ENCODE measurements around the gene SETBP1. TPM values are rescaled to one million over a fixed set of nuclear protein-coding genes. Genes with fewer than 3 reads are reported as not detected.

Gene SETBP1
- total RNA-seq, 4 donors from 2014 or later, result 3.3 to 86.6 (median 16.3) TPM

- H3K4me3 ChIP-seq, result no peak overlapping the region
- no peak for TF ChIP-seq CTCF (IDR thresholded peaks at IDR 0.05)
- TF ChIP-seq POLR2A (IDR thresholded peaks at IDR 0.05), result no peak
- H3K36me3 ChIP-seq, result no peaks in the 10 kb centered on the region
- H3K27ac ChIP-seq, result no peak overlapping the region
- no peaks in the 10 kb centered on the region for H3K27me3 ChIP-seq
- no peak for DNase-seq
- no peaks in the 10 kb centered on the region for H3K4me1 ChIP-seq
- H3K9me3 ChIP-seq, result no peaks in the 10 kb centered on the region
Observed at GRCh38 chr18:44958040-44958439, 277.4 kb downstream of the SETBP1 start.

- no peak for DNase-seq
- Histone ChIP-seq H3K36me3 (no peaks in the 10 kb centered on the region), H3K27ac (no peak overlapping the region), H3K27me3 (no peaks in the 10 kb centered on the region), H3K4me1 (no peaks in the 10 kb centered on the region), H3K4me3 (no peak overlapping the region), H3K9me3 (no peaks in the 10 kb centered on the region)
- TF ChIP-seq CTCF (IDR thresholded peaks at IDR 0.05), result no peak
- TF ChIP-seq POLR2A (IDR thresholded peaks at IDR 0.05), result no peak
Observed at GRCh38 chr18:44958455-44958854, 277.8 kb downstream of the SETBP1 start.

GRCh38 chr18:44959013-44959412, 278.3 kb downstream of the SETBP1 start:
- H3K27ac ChIP-seq, result no peak overlapping the region
- H3K4me3 ChIP-seq, result no peak overlapping the region
- no peaks in the 10 kb centered on the region for H3K4me1 ChIP-seq
- TF ChIP-seq CTCF (IDR thresholded peaks at IDR 0.05) (no peak), POLR2A (IDR thresholded peaks at IDR 0.05) (no peak)
- DNase-seq, result no peak
- H3K36me3 ChIP-seq, result no peaks in the 10 kb centered on the region
- no peaks in the 10 kb centered on the region for H3K9me3 ChIP-seq
- H3K27me3 ChIP-seq, result no peaks in the 10 kb centered on the region

- Histone ChIP-seq H3K27ac (no peak overlapping the region), H3K4me3 (no peak overlapping the region)
- TF ChIP-seq POLR2A (IDR thresholded peaks at IDR 0.05), result no peak
- TF ChIP-seq CTCF (IDR thresholded peaks at IDR 0.05), result no peak
Observed at GRCh38 chr18:44960580-44960979, 279.9 kb downstream of the SETBP1 start.

GRCh38 chr18:44961288-44961995, 280.8 kb downstream of the SETBP1 start:
- H3K27me3 ChIP-seq, result no peaks in the 10 kb centered on the region
- no peak overlapping the region for H3K27ac ChIP-seq
- H3K9me3 ChIP-seq, result no peaks in the 10 kb centered on the region
- H3K4me1 ChIP-seq, result no peaks in the 10 kb centered on the region
- TF ChIP-seq CTCF (IDR thresholded peaks at IDR 0.05) (no peak), POLR2A (IDR thresholded peaks at IDR 0.05) (no peak)
- no peak overlapping the region for H3K4me3 ChIP-seq
- H3K36me3 ChIP-seq, result no peaks in the 10 kb centered on the region
- no peak for DNase-seq

More at GRCh38 chr18:44960580-44960979, 279.9 kb downstream of the SETBP1 start:
- Histone ChIP-seq H3K27me3 (no peaks in the 10 kb centered on the region), H3K4me1 (no peaks in the 10 kb centered on the region), H3K36me3 (no peaks in the 10 kb centered on the region), H3K9me3 (no peaks in the 10 kb centered on the region)
- no peak for DNase-seq
